Erythroblast (primary cell): ENCODE data around the gene GREM2.

Experiments
- GATA1 ChIP-seq: IDR thresholded peaks from 2 replicates; pipeline ENCODE4 v1.6.1; 2011; ENCODE audit warnings: low read depth, mild to moderate bottlenecking, control low read depth, low read length, moderate library complexity
- POLR2A ChIP-seq: IDR thresholded peaks from 2 replicates; pipeline ENCODE4 v1.6.1; 2011; ENCODE audit warnings: mild to moderate bottlenecking, low read length

DNA sequence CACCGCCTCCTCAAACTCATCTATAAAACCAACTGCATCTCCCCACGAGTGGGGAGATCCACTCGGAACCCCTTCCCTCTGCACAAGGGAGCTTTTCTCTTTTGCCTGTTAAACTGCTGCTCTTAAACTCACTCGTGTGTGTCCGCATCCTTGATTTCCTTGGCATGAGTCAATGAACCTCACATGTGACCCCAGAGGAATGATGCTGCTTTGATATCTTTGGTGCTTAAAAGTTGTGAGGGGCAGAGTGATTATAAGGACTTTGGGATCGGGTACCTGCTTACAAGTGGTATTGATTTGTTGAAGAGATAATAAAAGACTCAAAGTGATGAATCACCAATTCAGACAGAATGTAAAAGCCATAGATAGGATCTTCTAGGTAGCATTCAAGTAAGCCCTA is 125.3 kb downstream of the GREM2 start:
- no peak for TF ChIP-seq GATA1
- no peak for TF ChIP-seq POLR2A
